ENCODE results near the gene OVOL3.
"Not testable (repeated sequence)": the region's sequence is repeated elsewhere in the genome, so short reads cannot be mapped to it uniquely, and the experiment has no call there.

OVOL3 gene

DNA sequence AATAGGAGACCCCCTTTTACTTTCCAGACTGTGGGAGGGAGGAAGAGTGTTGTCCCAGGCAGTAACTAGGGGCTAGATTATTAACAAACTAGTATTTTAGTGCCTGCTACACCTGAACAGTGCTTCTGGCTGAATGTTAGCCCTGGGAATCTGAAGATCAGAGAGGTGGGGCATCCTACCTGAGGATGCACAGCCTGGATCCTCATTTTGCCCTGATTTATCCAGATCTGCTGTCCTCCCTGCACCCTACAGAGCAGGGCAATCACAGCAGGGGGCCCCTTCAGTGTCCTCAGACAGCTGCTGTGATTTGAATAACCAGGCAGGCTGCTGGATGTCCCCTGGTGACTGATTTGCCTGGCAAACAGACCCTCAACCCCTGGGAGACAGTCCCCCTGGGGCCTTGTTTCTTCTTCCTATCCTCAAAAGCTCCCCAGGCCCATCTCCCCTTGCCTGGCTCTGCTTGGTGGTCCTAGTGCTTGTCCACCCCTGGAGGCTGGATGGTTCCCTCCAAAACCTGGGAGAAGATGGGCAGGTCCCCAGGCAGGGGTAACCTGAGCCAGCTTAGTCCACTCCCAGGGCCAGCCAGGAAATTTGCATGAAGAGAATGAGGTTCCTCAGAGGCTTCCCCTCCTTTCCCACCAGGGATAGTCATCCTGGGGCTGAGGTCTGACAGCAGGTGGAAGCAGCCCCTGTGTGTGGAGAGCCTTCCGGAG lies at the start of gene OVOL3:
Gene OVOL3, plus strand, starts transcription at position 657 of the 713 bp plus-strand sequence. CDS start 60 bp downstream, outside the sequence.
- DNase-seq (ENCODE audit: low read depth): no peak

DNA sequence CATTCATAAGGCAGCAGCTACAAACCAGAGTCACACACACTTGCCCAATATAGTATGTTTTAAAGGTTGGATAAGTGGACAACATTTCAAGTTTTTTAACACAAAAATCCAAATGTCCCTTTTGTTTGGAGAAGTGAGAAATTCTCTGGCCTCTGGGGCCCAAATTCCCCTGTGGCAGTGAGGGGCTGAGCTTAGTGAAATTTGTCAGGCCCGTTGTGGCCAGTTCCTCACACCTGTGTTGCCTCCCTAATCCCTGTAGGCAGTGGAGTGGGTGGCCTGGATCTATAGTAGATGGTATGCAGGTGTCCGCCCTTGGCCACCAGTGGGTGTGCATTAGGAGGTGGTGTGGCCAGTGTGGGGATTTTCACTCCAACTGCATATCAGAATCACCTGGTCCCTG lies 49.6 kb upstream of the OVOL3 start:
- DNase-seq (ENCODE audit: low read depth): no peak

DNA sequence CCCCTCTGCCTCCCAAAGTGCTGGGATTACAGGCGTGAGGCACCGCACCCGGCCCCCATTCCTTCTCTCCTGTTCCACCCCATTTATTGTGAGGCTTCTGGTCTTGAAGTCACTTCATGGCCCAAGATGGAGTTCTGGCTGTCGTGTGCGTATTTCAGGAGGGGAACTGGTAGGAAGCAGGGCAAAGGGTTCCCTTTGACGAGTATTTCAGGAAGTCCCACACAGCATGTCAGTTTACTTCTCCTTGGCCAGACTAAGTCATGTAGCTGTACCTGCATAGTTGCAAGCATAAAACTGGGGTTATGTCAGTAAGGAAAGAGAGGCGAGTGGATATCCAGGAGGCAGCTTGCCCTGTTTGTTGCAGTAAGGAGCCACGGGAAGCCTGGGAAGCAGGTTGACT lies 46.1 kb upstream of the OVOL3 start:
- DNase-seq (ENCODE audit: low read depth): no peak

DNA sequence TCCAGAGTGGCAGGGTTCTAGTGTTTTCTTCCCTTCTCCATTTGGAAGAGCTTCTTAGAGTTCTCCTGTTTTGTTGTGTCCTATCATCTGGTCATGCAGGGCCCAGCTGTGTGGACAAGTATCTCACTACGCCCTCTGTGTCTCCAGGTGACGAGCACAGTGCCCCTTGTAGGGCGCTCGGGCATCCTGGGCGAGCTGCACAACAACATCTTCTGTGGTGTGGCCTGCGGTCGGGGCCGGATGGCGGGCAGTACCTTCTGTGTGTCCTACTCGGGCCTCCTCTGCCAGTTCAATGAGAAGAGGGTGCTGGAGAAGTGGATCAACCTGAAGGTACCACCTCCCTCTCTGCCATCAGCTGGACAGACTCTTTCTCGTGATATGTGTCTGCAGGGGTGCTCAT lies 43.3 kb upstream of the OVOL3 start:
- DNase-seq (ENCODE audit: low read depth): no peak

DNA sequence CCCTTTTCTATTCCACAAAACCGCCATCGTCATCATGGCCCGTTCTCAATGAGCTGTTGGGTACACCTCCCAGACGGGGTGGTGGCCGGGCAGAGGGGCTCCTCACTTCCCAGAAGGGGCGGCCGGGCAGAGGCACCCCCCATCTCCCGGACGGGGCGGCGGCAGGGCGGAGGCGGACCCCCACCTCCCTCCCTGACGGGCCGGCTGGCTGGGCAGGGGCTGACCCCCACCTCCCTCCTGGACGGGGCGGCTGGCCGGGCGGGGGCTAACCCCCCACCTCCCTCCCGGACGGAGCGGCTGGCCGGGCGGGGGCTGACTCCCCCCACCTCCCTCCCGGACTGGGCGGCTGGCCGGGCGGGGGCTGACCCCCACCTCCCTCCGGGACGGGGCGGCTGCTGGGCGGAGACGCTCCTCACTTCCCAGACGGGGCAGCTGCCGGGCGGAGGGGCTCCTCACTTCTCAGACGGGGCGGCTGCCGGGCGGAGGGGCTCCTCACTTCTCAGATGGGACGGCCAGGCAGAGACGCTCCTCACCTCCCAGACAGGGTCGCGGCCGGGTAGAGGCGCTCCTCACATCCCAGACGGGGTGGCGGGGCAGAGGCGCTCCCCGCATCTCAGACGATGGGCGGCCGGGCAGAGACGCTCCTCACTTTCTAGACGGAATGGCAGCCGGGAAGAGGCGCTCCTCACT lies 42.0 kb upstream of the OVOL3 start:
- not testable (repeated sequence) for DNase-seq (ENCODE audit: low read depth)

DNA sequence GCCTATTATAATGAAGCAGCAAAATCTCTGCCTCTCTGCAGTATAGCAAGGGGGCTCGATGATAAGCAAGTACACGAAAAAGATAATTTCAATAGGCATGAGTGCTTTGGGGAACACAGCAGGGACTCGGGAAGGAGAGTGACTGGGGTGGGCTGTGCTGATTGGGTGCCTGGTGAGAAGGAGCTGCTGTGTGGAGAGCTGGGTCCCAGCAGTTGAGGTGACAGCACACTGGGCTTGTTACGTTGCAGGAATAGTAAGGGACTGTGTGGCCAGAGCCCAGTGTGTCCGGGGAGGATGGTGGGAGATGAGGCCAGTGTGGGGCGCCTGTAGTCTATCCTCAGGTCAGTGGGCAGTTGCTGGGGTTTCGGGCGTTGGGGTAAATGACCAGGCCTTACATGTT lies 38.9 kb upstream of the OVOL3 start:
- DNase-seq (ENCODE audit: low read depth): no peak

DNA sequence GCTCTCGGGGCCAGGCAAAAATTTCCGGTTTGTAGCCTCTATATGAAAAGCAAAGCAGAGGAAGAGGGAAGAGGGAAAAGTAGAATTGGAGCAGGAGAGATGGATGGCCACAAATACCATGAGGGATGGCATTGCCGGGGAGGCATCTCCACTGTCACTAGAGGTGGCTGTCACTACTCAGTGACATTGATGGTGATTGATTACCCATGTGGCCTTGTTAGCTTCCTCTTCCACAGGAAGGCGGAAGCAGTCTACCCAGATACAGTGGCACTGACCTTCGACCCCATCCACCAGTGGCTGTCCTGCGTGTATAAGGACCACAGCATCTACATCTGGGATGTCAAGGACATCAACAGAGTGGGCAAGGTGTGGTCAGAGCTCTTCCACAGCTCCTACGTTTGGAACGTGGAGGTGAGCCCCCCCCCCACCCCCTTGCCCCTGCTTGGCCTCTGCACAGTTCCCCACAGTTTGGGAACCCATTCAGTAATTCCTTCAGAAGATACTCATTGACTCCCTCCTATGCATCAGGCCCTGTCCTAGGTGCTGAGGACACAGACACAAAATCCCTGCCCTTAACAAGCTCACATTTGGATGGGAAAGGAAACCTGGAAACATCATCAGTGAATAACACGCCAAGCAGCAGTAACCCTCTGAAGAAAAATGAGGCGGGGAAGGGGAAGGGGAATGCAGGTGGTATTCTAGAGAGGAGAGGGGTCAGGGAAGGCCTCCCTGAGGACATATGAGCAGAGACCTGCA lies 37.6 kb upstream of the OVOL3 start:
- DNase-seq (ENCODE audit: low read depth): no peak

DNA sequence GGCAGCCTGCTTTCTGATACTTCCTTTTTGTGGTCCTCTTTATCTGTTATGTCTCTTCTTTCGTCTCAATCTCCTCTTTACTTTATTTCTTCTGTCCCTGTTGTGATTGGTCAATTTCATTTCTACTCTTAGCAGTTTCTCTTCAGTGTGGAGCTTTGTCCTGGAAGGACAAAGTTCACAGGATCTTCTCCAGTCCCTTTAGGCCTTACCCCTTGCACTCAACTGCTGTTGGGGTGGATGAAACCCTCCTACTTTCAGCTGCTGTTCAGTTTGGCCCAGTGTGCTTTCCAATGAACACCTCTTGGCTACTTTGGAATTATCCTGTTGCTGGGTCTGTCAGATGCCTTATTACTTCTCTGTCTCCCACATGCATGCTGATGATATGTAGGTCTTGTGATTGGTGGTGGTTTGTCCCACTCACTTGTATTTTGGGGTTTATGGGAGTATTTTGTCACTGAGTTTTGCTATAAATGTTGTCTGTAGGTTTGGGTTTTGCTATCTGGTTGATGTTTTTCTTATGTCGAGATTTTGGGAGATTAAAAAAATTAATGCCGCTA lies 31.5 kb upstream of the OVOL3 start:
- DNase-seq (ENCODE audit: low read depth): no peak

DNA sequence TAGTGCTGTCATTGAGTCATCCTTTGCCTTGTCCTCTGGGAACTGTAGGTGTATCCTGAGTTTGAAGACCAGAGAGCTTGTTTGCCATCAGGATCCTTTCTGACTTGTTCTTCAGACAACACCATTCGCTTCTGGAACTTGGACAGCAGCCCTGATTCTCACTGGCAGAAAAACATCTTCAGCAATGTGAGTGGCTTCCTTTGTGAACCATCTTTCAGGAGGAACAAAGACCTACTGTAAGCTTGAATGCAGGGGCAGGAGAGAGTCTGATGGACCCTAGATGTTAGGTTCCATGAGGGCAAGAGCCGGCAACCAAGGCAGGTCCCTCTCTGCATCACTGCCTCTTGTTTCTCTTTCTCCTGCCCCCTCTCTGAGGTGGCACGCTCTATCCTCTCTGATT lies 29.6 kb upstream of the OVOL3 start:
- no peak for DNase-seq (ENCODE audit: low read depth)

DNA sequence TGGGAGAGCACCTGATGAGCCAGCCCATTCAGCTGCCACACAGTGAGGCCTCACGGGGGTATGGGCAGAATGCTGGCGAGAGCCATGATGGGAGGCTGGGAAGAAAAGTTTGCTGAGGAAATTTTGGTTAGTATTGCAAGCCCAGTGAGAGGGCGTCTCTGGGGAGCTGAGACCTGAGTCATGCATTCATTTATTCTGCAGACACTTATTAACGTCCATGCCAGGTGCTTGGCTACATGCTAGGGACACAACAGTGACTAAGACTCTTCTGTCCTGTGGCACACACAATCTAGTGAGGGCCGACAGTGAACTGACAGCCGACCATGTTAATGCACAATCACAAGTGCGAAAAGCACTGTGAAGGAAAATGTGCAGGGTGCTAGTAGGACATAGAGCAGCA lies 29.0 kb upstream of the OVOL3 start:
- DNase-seq (ENCODE audit: low read depth): no peak

DNA sequence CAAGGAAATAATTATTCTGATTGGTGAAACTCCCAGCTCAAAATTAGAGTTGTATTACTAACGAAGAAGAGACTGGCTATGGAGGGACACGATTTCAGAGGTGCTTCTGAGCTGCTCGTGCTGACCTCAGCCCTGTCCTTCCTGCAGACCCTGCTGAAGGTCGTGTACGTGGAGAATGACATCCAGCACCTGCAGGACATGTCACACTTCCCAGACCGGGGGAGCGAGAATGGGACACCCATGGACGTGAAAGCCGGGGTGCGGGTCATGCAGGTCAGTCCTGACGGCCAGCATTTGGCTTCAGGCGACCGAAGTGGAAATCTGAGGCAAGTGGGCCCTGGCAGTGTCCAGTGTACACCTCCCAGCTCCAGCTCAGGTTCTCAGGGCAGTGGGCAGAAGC lies 28.0 kb upstream of the OVOL3 start:
- DNase-seq (ENCODE audit: low read depth): no peak

DNA sequence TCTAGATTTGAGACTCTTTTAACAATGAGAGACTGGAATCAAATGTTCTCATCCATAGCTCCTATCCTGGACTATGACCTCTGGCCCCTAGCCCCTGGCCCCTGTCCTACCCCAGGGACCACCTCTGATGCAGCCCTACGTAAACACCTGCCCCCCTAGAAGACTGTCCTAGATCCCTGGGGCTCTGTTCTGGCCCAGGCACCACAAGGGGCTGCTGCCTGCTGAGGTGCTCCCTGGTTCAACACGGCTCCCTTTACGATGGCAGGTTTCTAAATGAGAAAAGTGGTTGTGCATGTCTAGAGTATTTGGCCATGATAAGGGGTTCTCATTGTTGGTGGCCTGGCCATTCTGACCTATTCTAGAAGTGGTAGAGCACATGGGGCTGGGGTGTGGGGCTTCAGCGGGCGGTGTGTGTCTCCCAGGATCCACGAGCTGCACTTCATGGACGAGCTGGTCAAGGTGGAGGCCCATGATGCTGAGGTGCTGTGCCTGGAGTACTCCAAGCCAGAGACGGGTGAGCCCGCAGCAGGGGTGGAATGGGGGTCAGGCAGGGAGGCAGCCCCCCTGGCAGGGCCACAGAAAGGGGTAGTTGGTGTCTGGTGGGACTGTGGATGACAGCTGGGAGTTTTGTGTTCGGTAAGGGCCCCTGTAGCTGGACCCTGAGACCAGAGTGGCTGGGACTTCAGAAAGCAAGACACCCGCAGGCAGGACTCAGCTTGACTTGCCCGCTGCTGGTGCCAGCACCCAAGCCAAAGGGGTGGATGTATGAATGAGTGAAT lies 26.5 kb upstream of the OVOL3 start:
- no peak for DNase-seq (ENCODE audit: low read depth)

DNA sequence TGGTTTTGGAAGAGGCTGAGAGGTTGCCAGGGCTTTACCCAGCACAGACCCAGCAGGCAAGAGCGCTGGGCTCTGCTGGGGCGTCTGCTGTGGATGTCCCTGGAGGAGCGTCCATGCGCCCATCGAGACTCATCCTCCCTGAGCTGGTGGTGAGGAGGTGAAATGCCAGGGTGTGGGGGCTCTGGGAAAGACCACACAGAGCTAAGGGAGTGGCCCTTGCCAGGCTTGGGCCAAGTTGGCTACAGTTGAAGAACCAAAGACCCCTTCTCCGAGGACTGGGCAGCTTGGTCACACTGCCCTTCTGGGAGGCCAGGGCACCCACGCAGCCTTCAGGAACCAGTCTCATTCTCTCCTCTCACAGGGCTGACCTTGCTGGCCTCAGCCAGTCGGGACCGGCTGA lies 24.6 kb upstream of the OVOL3 start:
- DNase-seq (ENCODE audit: low read depth): no peak

DNA sequence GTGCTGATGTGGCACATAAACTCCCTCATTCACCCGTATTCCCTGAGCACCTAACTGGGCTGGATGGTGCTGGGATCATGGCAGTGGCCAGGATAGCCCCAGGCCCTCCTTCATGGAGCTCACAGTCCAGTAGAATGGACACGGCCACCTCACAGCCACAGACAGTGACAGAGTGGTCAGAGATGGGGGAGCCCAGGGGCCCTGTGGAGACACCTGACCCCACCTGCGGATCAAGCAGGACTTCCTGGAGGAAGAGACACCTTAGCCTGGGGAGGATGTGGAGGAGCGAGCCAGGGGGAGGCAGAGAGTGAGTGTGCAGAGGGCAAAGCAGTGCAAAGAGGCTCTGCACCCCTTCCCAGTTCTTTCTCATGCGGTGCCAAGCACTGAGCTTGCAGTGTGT lies 21.1 kb upstream of the OVOL3 start:
- no peak for DNase-seq (ENCODE audit: low read depth)

DNA sequence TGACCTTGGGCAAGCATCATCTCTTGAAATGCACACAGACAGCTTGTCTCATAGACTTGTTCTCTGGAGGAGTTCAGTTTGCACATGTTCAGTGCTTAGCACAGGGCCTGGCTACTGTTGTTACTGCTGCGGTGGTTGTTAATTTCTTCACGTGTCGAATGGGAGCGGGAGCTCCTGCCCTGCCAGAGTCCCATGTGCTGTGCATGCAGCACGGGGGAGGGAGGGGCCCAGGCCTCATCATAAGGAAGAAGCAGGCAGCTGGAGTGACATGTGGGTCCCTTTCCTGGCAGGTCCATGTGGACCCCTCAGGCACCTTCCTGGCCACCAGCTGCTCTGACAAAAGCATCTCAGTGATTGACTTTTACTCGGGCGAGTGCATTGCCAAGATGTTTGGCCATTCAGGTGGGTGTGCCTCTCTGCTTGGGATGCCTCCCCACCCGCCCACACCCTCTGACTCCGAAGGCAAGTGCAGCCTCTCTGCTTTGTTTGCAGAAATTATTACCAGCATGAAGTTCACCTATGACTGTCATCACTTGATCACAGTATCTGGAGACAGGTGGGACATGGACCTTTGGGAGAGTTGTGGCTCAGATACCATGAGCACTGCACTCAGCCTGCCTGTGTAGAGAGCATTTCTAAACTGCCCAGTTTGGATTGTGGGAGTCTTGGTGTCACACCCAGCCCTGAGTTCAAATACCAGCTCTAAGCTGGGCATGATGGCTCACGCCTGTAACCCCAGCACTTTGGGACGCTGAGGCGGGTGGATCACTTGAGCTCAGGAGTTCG lies 19.8 kb upstream of the OVOL3 start:
- DNase-seq (ENCODE audit: low read depth): no peak

DNA sequence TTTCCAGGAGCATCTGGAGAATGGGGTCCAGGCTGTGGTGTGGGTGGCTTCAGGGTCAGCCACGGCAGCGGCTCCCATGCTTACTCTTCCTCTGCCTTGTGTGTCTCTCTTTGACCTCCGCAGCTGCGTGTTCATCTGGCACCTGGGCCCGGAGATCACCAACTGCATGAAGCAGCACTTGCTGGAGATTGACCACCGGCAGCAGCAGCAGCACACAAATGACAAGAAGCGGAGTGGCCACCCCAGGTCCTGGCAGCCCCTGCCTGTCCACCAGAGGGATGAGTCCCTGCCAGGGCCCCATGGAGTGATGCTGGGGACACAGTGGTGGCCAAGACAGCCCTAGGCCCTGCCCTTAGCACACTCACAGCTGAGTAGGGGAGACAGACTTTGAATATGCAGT lies 18.4 kb upstream of the OVOL3 start:
- DNase-seq (ENCODE audit: low read depth): no peak

DNA sequence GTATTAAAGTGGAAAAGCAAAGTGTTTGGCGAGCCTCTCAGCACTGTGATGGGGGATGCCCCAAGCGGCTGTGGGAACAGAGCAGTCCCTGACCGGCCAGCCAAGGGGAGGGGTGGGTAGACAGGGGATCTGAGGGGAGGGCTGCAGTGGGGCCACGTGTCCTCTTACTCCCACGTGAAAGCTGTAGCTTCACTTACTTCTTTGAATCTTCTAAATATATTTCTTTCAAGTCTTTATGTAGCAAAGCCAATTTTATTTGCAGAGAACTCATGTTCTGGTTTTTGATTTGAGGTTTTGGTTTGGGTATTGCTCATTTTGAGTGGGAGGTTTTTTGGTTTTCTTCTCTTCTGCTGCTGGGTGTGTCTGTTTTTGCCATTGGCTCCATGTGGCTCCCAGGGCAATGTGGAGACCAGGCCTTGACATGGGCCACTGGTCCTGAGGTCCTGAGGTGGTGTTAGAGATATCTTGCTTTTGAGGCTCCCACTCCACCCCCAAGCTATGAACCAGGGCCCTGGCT lies 17.7 kb upstream of the OVOL3 start:
- no peak for DNase-seq (ENCODE audit: low read depth)

DNA sequence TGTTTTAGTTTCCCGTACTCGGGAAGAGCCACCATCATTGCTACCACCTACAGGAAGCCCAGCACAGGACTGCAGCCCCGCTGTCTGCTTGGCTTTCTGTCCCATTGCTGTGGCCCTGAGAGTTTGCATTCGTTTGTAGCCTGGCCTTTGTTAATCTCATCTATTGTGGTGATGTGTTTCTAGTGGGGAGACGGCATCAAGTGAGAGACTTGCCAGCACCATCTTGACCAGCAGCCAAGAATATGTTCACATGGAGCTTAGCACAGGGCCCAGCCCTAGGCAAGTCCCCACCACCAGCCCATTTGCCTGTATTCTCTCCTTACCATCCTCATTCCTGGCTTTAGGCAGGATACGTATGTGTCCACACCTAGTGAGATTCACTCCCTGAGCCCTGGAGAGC lies 17.3 kb upstream of the OVOL3 start:
- no peak for DNase-seq (ENCODE audit: low read depth)

DNA sequence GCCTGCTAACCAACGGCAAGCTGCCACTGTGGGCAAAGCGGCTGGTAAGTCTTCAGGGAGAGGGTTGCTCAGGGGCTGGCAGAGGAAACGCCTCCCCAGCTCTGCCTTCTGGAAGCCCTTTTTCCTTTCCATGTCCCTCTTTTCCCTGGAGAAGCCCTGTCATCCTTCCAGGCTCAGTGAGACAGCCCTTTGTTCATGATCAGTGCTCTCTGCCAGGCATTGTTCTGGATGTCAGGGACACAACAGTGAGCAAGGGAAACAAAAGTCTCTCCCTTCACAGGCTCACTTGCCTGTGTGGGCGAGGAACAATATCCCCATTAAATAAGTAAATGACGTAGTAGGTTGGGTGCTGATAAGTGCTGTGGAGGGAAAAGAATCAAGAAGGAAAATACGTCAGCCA lies 13.9 kb upstream of the OVOL3 start:
- no peak for DNase-seq (ENCODE audit: low read depth)

DNA sequence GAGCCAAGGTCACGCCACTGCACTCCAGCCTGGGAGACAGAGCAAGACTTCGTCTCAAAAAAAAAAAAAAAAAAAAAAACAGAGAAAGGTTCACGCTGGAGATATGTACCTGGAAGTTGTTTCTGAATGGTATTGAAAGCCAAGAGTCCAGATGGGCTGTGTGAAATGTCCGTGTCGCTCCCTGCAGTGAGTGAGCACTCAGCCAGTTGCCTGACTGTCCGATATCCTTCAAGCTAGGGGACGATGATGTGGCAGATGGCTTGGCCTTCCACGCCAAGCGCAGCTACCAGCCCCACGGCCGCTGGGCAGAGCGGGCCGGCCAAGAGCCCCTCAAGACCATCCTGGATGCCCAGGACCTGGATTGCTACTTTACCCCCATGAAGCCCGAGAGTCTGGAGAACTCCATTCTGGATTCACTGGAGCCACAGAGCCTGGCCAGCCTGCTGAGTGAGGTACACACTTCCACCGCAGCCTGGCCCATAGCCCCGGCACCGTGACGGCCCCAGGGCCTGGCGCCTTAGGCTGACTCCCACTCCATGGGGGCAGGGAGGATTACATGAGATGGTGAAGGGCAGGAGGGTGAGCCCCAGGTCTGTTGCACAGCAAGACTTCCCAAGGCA lies 11.7 kb upstream of the OVOL3 start:
- no peak for DNase-seq (ENCODE audit: low read depth)

DNA sequence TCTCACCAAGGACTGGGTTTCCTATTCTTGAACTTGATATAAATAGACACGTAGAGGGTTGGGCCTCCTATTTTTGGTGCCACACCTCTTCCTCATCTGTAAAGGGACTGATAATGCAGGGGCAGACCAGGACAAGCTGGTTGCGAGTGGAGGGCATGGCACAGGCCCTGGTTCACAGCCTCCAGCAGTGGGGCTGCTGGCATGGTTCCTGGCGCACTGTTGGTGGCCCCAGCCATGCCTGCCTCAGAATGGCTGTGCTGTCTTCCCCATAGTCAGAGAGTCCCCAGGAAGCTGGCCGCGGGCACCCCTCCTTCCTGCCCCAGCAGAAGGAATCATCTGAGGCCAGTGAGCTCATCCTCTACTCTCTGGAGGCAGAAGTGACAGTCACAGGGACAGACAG lies 10.5 kb upstream of the OVOL3 start:
- DNase-seq (ENCODE audit: low read depth): no peak
